GM13976 (cell line): ENCODE results near the gene EFNB2.

Experiments used
- DNase-seq: peaks from one replicate; pipeline ENCODE4 v3.0.0; 2012; ENCODE audit warnings: low spot score
- CTCF ChIP-seq: IDR thresholded peaks from 2 replicates; pipeline ENCODE4 v1.5.1; 2012; ENCODE audit warnings: borderline replicate concordance, mild to moderate bottlenecking; ENCODE audit not compliant: insufficient read depth; ENCODE audit errors: extremely low read depth, missing control alignments, control extremely low read depth
- in situ Hi-C: fragments of 300-500 bp; cut with MboI; formaldehyde crosslinking; loops from one replicate; pipeline ENCODE4 v1.12.0; 2022; ENCODE audit warnings: low sequenced_read_pairs, mixed read lengths, inconsistent platforms; ENCODE audit not compliant: unreplicated experiment

The EFNB2 gene

GRCh38 chr13:106514928-106515634 is 20.4 kb downstream of the EFNB2 start:
- in situ Hi-C loops: no loop called here
- no peak for DNase-seq
- TF ChIP-seq CTCF: no peak

GRCh38 chr13:106513025-106513983 is 22.2 kb downstream of the EFNB2 start:
- in situ Hi-C loops: no loop called here
- no peak for DNase-seq

GRCh38 chr13:106507560-106508274 is 27.7 kb downstream of the EFNB2 start:
- TF ChIP-seq CTCF: no peak
- DNase-seq: no peak
- in situ Hi-C loops: no loop called here

More at GRCh38 chr13:106513025-106513983, 22.2 kb downstream of the EFNB2 start:
- no peak for TF ChIP-seq CTCF

GRCh38 chr13:106506286-106506685 is 29.2 kb downstream of the EFNB2 start:
- in situ Hi-C loops: no loop called here
- no peak for DNase-seq
- TF ChIP-seq CTCF: no peak

- no peak for DNase-seq
Measured at GRCh38 chr13:106505732-106506131, 29.7 kb downstream of the EFNB2 start.

More at GRCh38 chr13:106505732-106506131, 29.7 kb downstream of the EFNB2 start:
- no peak for TF ChIP-seq CTCF
- in situ Hi-C loops: no loop called here
